Hepatocyte (in vitro differentiated cells): ENCODE measurements around the gene SCGB2A2. TPM values are rescaled to one million over a fixed set of nuclear protein-coding genes. Genes with fewer than 3 reads are reported as not detected.

Source experiments
- polyA plus RNA-seq: library from polyadenylated mRNA; unstranded; fragments of >200 nt; fragmentation: Nextera tagmentation; extraction: Ambion mirVana; gene quantifications from 2 replicates; pipeline ENCODE4 v1.2.1, GENCODE V29; 2016
- total RNA-seq: library from RNA; depleted of rRNA; stranded (reverse); fragments of >200 nt; gene quantifications from 2 replicates; pipeline ENCODE4 v1.2.3, GENCODE V29; 2014

The SCGB2A2 gene
- total and polyA plus RNA-seq, 2 experiments from 2014 or later, result not detected

Other genes starting within 250 kb of the SCGB2A2 start
- 12.5 and 12.8 TPM in 2 replicates for gene INCENP, start 146.1 kb upstream of the SCGB2A2 start, total RNA-seq
- 2.2 TPM in 2 replicates for gene INCENP, start 146.1 kb upstream of the SCGB2A2 start, polyA plus RNA-seq
- not detected in 2 replicates for gene SCGB1D1, start 79.9 kb upstream of the SCGB2A2 start, total RNA-seq
- not detected in 2 replicates for gene SCGB1D1, start 79.9 kb upstream of the SCGB2A2 start, polyA plus RNA-seq
- gene SCGB2A1, start 61.5 kb upstream of the SCGB2A2 start, total RNA-seq, result not detected in 2 replicates
- not detected in 2 replicates for gene SCGB2A1, start 61.5 kb upstream of the SCGB2A2 start, polyA plus RNA-seq
- not detected in 2 replicates for gene SCGB1D2, start 27.9 kb upstream of the SCGB2A2 start, total RNA-seq
- not detected in 2 replicates for gene SCGB1D2, start 27.9 kb upstream of the SCGB2A2 start, polyA plus RNA-seq
- not detected in 2 replicates for gene SCGB1D4, start 28.9 kb downstream of the SCGB2A2 start, total RNA-seq
- gene SCGB1D4, start 28.9 kb downstream of the SCGB2A2 start, polyA plus RNA-seq, result not detected in 2 replicates
- 5.1 and 9.5 TPM in 2 replicates for gene ASRGL1, start 67.3 kb downstream of the SCGB2A2 start, total RNA-seq
- 18.6 and 20.4 TPM in 2 replicates for gene ASRGL1, start 67.3 kb downstream of the SCGB2A2 start, polyA plus RNA-seq
- not detected in 2 replicates for gene SCGB1A1, start 148.9 kb downstream of the SCGB2A2 start, total RNA-seq
- gene SCGB1A1, start 148.9 kb downstream of the SCGB2A2 start, polyA plus RNA-seq, result not detected in 2 replicates